Measurements from ENCODE around the gene SCN4A.
"Not testable (repeated sequence)": the region's sequence is repeated elsewhere in the genome, so short reads cannot be mapped to it uniquely, and the experiment has no call there.

Gene SCN4A

DNA sequence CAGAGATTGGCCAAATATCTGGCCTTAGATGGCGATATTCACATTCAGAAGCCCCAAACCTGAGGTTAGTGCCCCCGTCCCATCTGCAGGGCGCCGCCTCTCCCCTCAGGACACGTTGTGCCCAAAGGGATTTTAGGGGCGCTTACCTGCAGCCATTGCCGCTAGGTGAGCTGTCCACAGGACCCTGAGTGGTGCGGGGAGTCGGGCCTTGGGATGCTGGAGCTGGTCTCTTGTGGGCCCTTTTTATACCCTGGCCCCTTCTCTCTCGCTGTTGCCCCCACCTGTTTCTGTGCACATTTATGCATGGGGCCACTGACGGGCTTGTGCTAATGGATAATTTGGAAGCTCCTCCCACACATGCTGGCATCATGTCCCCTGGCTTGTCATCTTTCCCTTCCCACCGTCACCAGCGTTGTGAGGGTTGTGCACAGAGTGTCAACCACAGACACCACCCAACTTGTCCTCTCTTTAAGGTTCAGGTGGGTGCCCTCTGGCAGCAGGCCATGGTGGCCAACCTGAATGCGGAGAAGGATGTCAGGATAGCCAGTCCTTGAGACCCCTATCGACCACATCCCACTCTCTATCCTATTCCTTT is 61.6 kb downstream of the SCN4A start, which contains the start of gene CSHL1:
Gene CSHL1, minus strand, starts transcription at position 218 of the 595 bp plus-strand sequence. Its CDS starts 62 bp downstream, at position 156.
- DNase-seq = no peak

DNA sequence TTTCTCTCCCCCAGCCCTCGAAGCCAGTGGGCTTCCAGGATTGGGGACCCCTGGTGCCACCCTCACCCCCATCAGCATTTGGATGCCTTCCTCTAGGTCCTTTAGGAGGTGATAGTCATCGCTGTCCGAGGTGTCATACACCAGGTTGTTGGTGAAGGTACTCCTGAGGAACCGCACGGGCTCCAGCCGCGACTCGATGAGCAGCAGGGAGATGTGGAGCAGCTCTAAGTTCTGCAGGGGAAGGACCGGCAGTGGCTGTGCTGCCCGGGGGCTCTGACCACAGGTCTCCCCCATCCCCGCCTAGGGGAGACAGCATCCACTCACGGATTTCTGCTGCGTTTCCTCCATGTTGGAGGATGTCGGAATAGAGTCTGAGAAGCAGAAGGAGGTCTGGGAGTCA is 62.6 kb downstream of the SCN4A start:
- no peak for DNase-seq

DNA sequence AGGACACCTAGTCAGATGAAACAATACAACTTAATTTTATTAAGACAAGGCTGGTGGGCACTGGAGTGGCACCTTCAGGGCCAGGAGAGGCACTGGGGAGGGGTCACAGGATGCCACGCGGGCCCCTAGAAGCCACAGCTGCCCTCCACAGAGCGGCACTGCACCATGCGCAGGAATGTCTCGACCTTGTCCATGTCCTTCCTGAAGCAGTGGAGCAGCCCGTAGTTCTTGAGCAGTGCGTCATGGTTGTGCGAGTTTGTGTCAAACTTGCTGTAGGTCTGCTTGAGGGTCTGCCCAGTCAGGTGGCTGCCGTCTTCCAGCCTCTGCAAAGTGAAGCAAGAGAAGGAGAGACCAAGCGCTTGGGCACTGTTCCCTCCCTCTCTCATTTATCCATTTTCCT is 63.1 kb downstream of the SCN4A start:
- DNase-seq = not testable (repeated sequence)

DNA sequence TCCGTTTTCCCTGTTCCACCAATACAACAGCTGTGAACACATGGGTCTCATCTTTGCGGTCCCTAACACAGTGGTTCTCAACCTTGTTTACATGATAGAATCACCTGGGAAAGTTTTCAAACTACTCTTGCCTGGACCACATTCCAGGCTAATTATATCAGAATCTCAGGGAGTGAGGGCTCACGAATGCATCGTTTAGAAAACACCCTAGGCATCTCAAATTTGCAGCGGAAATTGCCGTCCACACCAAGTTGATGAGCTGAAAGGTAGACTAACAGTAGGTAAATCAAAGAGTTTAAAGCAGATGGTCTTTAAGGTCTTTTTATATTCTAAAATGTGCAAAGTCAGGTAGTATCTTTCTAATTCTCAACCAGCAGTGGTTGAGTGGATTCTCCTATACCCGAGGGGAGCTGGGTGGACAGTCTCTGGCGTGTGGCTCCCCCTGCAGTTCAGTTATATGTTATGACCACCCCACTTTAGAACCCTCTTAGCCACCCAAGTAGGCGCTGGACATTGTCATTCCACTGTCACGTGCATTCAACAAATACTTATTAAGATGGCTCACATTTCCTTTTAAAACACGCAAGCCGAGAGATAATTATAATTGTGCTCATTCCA is 65.4 kb downstream of the SCN4A start:
- peak; percentile 7 for DNase-seq

DNA sequence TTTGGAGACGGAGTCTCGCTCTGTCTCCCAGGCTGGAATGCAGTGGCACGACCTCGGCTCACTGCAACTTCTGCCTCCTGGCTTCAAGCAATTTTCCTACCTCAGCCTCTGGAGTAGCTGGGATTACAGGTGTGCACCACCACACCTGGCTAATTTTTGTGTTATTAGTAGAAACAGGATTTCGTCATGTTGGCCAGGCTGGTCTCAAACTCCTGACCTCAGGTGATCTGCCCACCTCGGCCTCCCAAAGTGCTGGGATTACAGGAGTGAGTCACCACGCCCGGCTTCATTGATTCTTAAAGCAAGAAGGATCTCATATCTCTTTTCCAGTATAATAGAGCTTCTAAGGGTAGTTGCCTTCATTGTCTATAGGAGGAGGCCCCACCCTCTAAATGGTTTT is 67.9 kb downstream of the SCN4A start:
- not testable (repeated sequence) for DNase-seq

DNA sequence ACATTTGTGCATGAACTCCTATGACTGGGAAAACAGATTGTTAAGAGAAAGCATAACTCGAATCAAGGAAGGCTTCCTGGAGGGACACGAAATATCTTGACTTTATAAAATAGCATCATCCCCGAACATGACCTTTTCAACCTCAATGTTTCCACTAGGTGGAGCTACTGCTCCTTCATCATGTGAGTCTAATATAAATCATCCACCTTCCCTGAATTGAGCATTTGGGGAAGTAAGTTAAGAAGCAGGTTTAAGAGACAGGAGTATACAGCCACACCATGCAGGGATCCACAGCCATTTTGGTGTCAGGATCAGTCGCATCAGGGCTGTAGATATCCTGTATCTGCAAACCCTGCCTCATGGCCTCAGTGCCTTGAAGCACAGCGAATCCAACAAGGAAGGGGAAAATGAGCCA is 68.9 kb downstream of the SCN4A start:
- not testable (repeated sequence) for DNase-seq

DNA sequence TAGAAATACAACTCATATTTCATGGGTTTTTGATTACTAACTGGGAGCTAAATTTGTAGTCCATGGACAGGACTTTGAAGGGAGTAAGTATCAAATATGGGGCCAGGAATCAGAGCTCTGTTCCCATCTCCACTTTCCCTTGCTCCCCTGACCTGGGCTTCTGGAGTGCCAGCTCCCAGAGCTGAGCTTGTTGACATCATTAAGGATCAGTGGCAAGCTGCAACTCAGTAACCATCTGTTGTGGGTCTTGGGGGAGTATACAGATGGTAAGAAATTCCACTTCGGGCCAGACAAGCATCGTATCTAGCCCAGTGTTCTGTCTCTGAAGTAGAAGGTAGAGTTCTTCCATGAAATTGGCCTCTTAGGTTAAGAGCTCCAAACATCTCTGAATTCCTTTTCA is 70.7 kb downstream of the SCN4A start:
- DNase-seq = not testable (repeated sequence)

DNA sequence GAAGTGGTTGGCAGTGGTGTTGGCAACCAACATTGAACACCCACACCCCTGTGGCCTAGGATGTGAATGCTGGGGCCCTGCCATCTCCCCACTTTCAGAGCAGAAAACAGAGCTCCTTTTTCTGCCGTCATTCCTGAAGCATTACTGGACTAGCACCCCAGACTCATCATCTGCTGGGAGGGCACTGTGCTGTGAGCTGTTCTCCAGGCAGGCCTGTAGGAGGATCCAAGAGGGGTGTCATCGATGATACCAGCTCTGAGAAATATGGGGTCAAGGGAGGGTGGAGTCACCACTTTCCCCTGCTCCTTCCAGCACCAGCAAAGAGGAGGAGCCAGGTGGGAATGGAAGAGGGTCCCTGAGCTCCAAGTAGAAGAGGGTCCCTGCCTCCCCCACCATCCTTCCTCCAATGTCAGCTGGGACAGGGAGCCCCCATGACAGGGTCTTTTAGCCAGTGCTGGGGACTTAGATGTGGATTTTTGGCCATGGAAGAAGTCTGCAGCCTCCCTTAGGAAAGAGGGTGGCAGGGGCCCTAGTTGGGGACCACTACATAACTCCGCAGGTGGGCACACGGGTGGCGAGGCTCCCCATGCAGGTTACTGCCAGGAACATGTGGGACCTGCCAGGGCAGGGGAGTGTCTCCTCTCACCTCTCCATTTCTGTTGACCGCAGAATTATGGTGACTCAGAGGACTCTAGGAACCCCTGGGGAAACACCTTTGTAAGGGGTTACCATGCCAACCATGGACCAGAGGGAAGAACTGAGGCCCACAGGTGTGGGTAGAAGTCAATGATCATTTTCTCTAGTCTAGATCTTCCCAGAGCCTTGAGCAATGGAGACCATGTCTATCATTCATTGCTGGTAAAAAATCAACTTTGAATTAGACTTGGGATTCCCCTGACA is 73.6 kb downstream of the SCN4A start:
- not testable (repeated sequence) for DNase-seq

DNA sequence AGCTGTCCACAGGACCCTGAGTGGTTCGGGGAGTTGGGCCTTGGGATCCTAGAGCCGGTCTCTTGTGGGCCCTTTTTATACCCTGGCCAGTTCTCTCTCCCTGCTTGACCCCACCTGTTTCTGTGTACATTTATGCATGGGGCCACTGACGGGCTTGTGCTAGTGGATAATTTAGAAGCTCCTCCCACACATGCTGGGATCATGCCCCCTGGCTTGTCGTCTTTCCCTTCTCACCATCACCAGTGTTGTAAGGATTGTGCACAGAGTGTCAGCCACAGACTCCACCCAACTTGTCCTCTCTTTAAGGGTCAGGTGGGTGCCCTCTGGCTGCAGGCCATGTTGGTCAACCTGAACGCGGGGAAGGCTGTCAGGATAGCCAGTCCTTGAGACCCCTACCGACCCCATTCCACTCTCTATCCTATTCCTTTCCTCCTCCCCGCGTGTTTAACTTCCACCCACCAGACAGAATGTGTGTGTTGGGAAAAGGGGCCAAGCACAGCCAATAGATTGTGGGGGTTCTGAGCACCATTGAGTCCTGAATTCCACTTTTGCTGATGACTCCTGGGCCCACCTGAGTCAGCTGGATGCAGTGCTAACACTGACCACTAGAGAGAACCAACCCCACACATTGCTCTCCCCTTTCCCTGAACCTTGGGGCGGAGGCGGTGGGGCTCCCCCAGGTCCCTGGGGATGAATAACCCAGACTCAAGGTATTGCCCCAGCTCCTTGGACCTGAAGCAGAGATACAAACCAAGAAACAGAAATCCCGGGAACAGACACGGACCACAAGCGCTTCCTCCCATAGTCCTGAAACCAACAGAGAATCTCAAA is 76.0 kb downstream of the SCN4A start, which contains the start of gene CSH1:
Gene CSH1, minus strand, starts transcription at position 51 of the 831 bp plus-strand sequence. CDS start 63 bp downstream, outside the sequence.
- not testable (repeated sequence) for DNase-seq

DNA sequence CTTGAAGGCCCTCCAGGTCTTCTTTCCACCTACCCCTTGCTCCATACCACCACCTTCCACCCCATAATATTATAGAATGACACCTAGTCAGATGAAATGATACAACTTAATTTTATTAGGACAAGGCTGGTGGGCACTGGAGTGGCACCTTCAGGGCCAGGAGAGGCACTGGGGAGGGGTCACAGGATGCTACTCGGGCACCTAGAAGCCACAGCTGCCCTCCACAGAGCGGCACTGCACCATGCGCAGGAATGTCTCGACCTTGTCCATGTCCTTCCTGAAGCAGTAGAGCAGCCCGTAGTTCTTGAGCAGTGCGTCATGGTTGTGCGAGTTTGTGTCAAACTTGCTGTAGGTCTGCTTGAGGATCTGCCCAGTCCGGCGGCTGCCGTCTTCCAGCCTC is 77.9 kb downstream of the SCN4A start:
- not testable (repeated sequence) for DNase-seq

DNA sequence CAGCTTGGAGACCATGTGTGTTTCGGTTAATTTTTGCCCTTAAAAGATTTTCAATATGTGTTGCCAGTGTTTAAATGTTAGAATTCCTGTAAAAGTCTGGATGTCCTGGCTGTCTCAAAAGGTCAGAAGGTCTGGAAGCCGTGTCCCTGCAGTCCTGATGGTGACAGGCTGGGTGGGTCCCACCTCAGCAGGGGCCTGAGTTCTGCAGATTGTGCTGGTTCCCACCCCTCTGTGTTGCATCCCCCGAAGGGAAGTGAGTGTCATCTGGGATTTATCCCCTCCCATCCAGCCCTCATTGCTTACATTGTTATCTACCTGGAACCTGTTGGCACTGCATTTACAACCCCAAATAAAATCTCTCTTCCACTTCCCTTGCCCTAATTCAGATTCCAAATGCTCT is 78.7 kb downstream of the SCN4A start:
- DNase-seq = not testable (repeated sequence)

DNA sequence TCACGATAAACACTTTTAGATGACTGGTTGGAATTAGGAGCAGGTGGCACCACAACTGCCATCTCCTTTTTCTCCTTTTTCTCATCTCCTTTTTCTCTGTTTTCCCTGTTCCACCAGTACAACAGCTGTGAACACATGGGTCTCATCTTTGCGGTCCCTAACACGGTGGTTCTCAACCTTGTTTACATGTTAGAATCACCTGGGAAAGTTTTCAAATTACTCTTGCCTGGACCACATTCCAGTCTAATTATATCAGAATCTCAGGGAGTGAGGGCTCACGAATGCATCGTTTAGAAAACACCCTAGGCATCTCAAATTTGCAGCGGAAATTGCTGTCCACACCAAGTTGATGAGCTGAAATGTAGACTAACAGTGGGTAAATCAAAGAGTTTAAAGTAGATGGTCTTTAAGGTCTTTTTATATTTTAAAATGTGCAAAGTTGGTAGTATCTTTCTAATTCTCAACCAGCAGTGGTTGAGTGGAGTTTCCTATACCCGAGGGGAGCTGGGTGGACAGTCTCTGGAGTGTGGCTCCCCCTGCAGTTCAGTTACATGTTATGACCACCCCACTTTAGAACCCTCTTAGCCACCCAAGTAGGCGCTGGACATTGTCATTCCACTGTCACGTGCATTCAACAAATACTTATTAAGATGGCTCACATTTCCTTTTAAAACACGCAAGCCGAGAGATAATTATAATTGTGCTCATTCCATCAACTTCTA is 80.2 kb downstream of the SCN4A start:
- DNase-seq = not testable (repeated sequence)

DNA sequence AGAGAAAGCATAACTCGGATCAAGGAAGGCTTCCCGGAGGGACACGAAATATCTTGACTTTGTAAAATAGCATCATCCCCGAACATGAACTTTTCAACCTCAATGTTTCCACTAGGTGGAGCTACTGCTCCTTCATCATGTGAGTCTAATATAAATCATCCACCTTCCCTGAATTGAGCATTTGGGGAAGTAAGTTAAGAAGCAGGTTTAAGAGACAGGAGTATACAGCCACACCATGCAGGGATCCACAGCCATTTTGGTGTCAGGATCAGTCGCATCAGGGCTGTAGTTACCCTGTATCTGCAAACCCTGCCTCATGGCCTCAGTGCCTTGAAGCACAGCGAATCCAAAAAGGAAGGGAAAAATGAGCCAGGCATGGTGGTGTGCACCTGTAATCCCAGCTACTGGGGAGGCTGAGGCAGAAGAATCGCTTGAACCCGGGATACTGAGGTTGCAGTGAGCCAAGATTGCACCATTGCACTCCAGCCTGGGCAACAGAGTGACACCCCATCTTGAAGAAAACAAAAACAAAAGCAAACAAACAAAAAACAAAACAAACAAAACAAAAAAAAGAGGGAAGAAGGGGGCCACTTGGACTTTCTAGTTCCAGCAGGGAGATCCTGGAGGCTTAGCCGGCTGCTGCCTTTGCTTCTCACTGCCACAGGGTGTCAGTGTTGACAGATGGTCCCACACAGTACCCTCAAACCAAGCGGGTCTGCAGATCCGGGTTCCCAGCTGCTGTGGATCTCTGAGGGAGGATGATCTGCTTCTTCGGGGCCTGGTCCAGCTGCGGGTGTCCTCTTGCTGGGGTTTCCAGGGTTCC is 83.5 kb downstream of the SCN4A start:
- DNase-seq = peak; percentile 19
